Smooth muscle cell (in vitro differentiated cells): ENCODE measurements around the gene RTN4R. TPM values are rescaled to one million over a fixed set of nuclear protein-coding genes. Genes with fewer than 3 reads are reported as not detected.

Source experiments
- DNase-seq: peaks from one replicate; lab custom pipeline; 2025; ENCODE audit not compliant: unreplicated experiment; lab: John Stamatoyannopoulos, UW
- H2AFZ ChIP-seq: fragments of 200-600 bp; sonication (generic); 2 replicates; pipeline ENCODE4 v1.6.0; 2016; ENCODE audit warnings: antibody characterized with exemption, low read depth, mild to moderate bottlenecking
- H3F3A ChIP-seq: fragments of 200-600 bp; sonication (generic); 2 replicates; pipeline ENCODE4 v1.6.0; 2017; ENCODE audit warnings: antibody characterized with exemption, low read depth
- H3K27ac ChIP-seq: fragments of 200-600 bp; sonication (generic); 2 replicates; pipeline ENCODE4 v1.5.1; 2016; ENCODE audit warnings: low read depth, mild to moderate bottlenecking
- H3K27me3 ChIP-seq: fragments of 200-600 bp; sonication (generic); 2 replicates; pipeline ENCODE4 v1.6.1; 2016; ENCODE audit warnings: low read depth, mild to moderate bottlenecking
- H3K36me3 ChIP-seq: fragments of 200-600 bp; sonication (generic); 2 replicates; pipeline ENCODE4 v1.5.1; 2016; ENCODE audit warnings: low read depth
- H3K4me1 ChIP-seq: fragments of 200-600 bp; sonication (generic); 2 replicates; pipeline ENCODE4 v1.5.1; 2016; ENCODE audit warnings: low read depth
- H3K4me2 ChIP-seq: fragments of 200-600 bp; sonication (generic); 2 replicates; pipeline ENCODE4 v1.6.0; 2016; ENCODE audit warnings: mild to moderate bottlenecking
- H3K4me3 ChIP-seq: fragments of 200-600 bp; sonication (generic); 2 replicates; pipeline ENCODE4 v1.5.1; 2016; ENCODE audit warnings: mild to moderate bottlenecking
- H3K79me2 ChIP-seq: fragments of 200-600 bp; sonication (generic); 2 replicates; pipeline ENCODE4 v1.6.0; 2016; ENCODE audit warnings: low read depth, mild to moderate bottlenecking
- H3K9ac ChIP-seq: fragments of 200-600 bp; sonication (generic); 2 replicates; pipeline ENCODE4 v1.6.0; 2016; ENCODE audit warnings: low read depth
- H3K9me3 ChIP-seq: fragments of 200-600 bp; sonication (generic); replicated peaks from 2 replicates; pipeline ENCODE4 v1.5.1; 2016; ENCODE audit warnings: low read depth
- H4K20me1 ChIP-seq: fragments of 200-600 bp; sonication (generic); 2 replicates; pipeline ENCODE4 v1.6.0; 2016; ENCODE audit warnings: low read depth
- CTCF ChIP-seq: fragments of 200-600 bp; sonication (generic); IDR thresholded peaks from 2 replicates; pipeline ENCODE4 v1.5.1; 2017; ENCODE audit warnings: borderline replicate concordance, mild to moderate bottlenecking, antibody characterized with exemption; ENCODE audit not compliant: insufficient read depth, poor library complexity, severe bottlenecking
- WGBS: methylation state at CpG from one replicate; pipeline ENCODE4 v1.1.7; 2016; ENCODE audit warnings: low lambda C conversion rate; 5-methylcytosine and 5-hydroxymethylcytosine counted together
- polyA plus RNA-seq: library from polyadenylated mRNA; unstranded; fragments of >200 nt; fragmentation: Nextera tagmentation; extraction: Ambion mirVana; gene quantifications from 2 replicates; pipeline ENCODE4 v1.2.1, GENCODE V29; 2016
- total RNA-seq: library from RNA; depleted of rRNA; stranded (reverse); fragments of >200 nt; gene quantifications from 2 replicates; pipeline ENCODE4 v1.2.3, GENCODE V29; 2014

The RTN4R gene
- total and polyA plus RNA-seq, 2 experiments from 2014 or later = 1.8 to 4.7 TPM

GRCh38 chr22:20193761-20194494, 74.2 kb downstream of the RTN4R start:
- H3K27ac ChIP-seq = no peak overlapping the region
- no peak overlapping the region for H2AFZ ChIP-seq
- no peaks in the 10 kb centered on the region for H3F3A ChIP-seq
- no peak overlapping the region for H3K4me2 ChIP-seq
- H3K79me2 ChIP-seq = no peaks in the 10 kb centered on the region
- no peaks in the 10 kb centered on the region for H3K36me3 ChIP-seq
- H3K9me3 ChIP-seq = no peaks in the 10 kb centered on the region
- no peaks in the 10 kb centered on the region for H4K20me1 ChIP-seq
- no peak overlapping the region for H3K9ac ChIP-seq
- DNase-seq = no peak
- H3K27me3 ChIP-seq = no peaks in the 10 kb centered on the region
- no peak for TF ChIP-seq CTCF
- no peak overlapping the region for H3K4me3 ChIP-seq
- H3K4me1 ChIP-seq = no peaks in the 10 kb centered on the region
- 88% methylated on average over 17 of the region's 17 CpGs for WGBS

DNA sequence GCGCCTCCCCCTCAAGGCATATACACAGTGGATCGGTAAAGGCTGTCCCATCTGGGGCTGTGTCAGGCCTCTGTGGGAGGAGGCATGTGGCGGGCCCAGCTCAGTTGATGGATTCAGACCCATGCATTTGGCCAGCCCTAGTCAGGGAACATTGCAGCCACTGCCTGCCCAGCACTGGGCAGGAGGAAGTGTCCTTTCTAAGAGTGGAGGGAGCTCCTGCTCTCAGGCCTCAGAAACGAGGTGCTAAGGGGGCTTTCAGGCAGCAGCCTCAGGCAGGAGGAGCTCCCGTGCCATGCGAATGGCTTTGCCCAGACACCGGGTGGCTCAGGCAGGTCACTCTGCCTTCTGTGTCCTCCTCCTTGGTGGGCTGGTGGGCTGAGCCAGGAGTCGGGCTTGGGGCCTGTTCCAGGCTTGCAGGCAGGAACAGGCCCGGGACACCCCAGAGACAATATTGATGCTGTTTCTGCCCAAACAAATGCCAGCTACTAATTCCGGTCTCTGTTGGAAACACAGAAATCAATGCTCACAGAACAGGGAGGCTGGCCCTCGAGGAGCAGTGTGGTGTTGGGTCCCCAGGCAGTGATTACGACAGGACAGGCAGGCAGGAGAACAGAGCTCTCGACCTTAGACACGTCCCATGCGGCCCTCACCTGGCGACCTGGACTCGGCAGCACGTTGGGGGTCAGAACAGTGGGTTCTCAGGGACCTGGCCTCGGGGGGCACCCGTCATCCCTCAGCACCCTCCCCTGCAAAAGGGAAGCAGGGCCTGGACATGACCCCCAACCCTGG, 75.0 kb downstream of the RTN4R start:
- Histone ChIP-seq H3K36me3 (no peaks in the 10 kb centered on the region), H3K4me1 (no peaks in the 10 kb centered on the region), H3K4me3 (no peak overlapping the region), H2AFZ (no peak overlapping the region), H3K9ac (no peak overlapping the region), H3K27ac (no peak overlapping the region), H3K79me2 (no peaks in the 10 kb centered on the region), H3F3A (no peaks in the 10 kb centered on the region), H3K9me3 (no peaks in the 10 kb centered on the region), H4K20me1 (no peaks in the 10 kb centered on the region), H3K4me2 (no peak overlapping the region), H3K27me3 (no peaks in the 10 kb centered on the region)
- no peak for DNase-seq
- TF ChIP-seq CTCF = no peak
- 83% methylated on average over 20 of the region's 20 CpGs for WGBS

DNA sequence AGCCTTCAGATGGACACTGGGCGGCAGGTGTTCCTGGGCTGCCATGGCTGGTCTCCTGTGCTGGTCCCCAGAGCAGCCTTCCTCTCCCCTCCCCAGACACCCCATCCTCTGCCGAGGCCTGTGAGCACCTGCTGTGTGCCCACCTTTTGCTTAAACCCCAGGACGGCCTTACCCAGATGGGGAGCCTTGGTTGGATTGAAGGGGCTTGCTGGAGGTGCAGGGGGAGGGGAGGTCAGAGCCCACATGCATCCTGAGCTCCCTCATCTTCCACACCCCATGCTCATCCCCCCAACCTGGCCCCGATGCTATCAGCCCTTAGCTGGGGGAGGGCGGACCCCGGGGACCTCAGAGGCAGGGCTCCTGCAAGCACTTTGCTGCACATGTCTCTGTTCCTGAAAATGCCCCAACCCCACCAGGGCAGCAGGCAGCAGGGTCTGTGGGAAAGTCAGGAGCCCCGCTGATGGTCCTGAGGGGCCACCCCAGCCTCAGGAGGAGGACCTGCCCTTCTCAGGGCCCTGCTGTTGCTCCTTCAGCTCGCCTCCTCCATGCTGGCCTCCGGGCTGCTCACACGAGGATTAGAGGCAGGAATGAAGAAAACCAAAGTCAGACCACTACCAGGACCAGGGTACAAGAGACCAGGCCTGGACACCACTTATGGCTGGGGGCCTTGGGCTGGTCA, 75.7 kb downstream of the RTN4R start:
- Histone ChIP-seq H4K20me1 (no peaks in the 10 kb centered on the region), H3K4me3 (no peak overlapping the region), H3K36me3 (no peaks in the 10 kb centered on the region), H3K27ac (no peak overlapping the region), H3K4me2 (no peak overlapping the region), H3K27me3 (no peaks in the 10 kb centered on the region), H3F3A (no peaks in the 10 kb centered on the region), H3K9ac (no peak overlapping the region), H3K4me1 (no peaks in the 10 kb centered on the region), H2AFZ (no peak overlapping the region), H3K9me3 (no peaks in the 10 kb centered on the region), H3K79me2 (no peaks in the 10 kb centered on the region)
- WGBS = 87% methylated on average over 10 of the region's 10 CpGs
- DNase-seq = no peak
- TF ChIP-seq CTCF = no peak
